H1 (cell line): ENCODE results near the gene CAT. TPM values are rescaled to one million over a fixed set of nuclear protein-coding genes. Genes with fewer than 3 reads are reported as not detected.

Experiments
- CTCF ChIA-PET: fragments of 300-600 bp; sonication (Branson Sonifier 250); formaldehyde crosslinking; loops from one replicate; lab custom pipeline; 2021; ENCODE audit not compliant: partially characterized antibody; lab: Charles Lee
- POLR2A ChIA-PET: fragments of 300-600 bp; sonication (Branson Sonifier 250); formaldehyde crosslinking; loops from one replicate; lab custom pipeline; 2021; ENCODE audit warnings: inconsistent platforms; ENCODE audit not compliant: partially characterized antibody; lab: Charles Lee
- DNase-seq, 2 experiments: peaks; one replicate each; pipeline versions ENCODE4 v3.0.0 to v3.0.0-alpha.2; 2010 to 2022; ENCODE audit warnings: low spot score in 2 of 2, low read depth in 1 of 2, mixed read lengths in 1 of 2
- FAIRE-seq: peaks from 2 replicates; lab custom pipeline; 2011; peaks lifted over from hg19 to GRCh38; lab: Jason Lieb, UNC
- H2AFZ ChIP-seq: 2 replicates; pipeline ENCODE4 v1.8.1; 2012; ENCODE audit warnings: low read length, inconsistent platforms
- H2AK5ac ChIP-seq: 2 replicates; pipeline ENCODE4 v1.6.1; 2013; ENCODE audit warnings: low read depth, low read length
- H2BK120ac ChIP-seq: replicated peaks from 2 replicates; pipeline ENCODE3; 2013; ENCODE audit warnings: low read depth, low read length, inconsistent platforms
- H2BK12ac ChIP-seq: 2 replicates; pipeline ENCODE4 v1.6.1; 2013; ENCODE audit warnings: low read depth, low read length
- H2BK15ac ChIP-seq: 2 replicates; pipeline ENCODE4 v1.6.1; 2013; ENCODE audit warnings: low read length
- H2BK20ac ChIP-seq: 2 replicates; pipeline ENCODE4 v1.6.1; 2013; ENCODE audit warnings: low read length
- H2BK5ac ChIP-seq: 2 replicates; pipeline ENCODE4 v1.6.1; 2013; ENCODE audit warnings: low read depth, low read length
- H3K14ac ChIP-seq: 2 replicates; pipeline ENCODE4 v1.6.1; 2013; ENCODE audit warnings: inconsistent platforms; ENCODE audit not compliant: insufficient read length
- H3K18ac ChIP-seq: 2 replicates; pipeline ENCODE4 v1.6.1; 2013; ENCODE audit warnings: low read length; ENCODE audit errors: extremely low read depth
- H3K23ac ChIP-seq: 2 replicates; pipeline ENCODE4 v1.6.1; 2013; ENCODE audit warnings: inconsistent platforms; ENCODE audit not compliant: insufficient read length
- H3K23me2 ChIP-seq: 2 replicates; pipeline ENCODE4 v1.6.1; 2013; ENCODE audit warnings: low read depth, low read length
- H3K27ac ChIP-seq: 2 replicates; pipeline ENCODE4 v1.6.1; 2011; ENCODE audit warnings: low read depth, low read length, inconsistent platforms
- H3K27me3 ChIP-seq, 4 experiments: replicated peaks in 1 of 4; 1 replicate in 1 of 4; 2 replicates in 3 of 4; pipeline versions ENCODE4 v1.6.1 to v1.8.1; 2011 to 2013; ENCODE audit warnings: low read length in 3 of 4, mild to moderate bottlenecking in 3 of 4, inconsistent platforms in 2 of 4, mixed read lengths in 2 of 4, moderate library complexity in 1 of 4; ENCODE audit not compliant: control insufficient read depth in 3 of 4, insufficient read depth in 3 of 4; ENCODE audit errors: extremely low read depth in 1 of 4
- H3K36me3 ChIP-seq, 4 experiments: 2 replicates each; pipeline versions ENCODE4 v1.6.1 to v1.8.1; 2011 to 2013; ENCODE audit warnings: mild to moderate bottlenecking in 4 of 4, low read length in 3 of 4, moderate library complexity in 2 of 4, control low read depth in 1 of 4, inconsistent platforms in 1 of 4; ENCODE audit not compliant: insufficient read depth in 4 of 4, control insufficient read depth in 2 of 4
- H3K4ac ChIP-seq: replicated peaks from 2 replicates; pipeline ENCODE3; 2013; ENCODE audit warnings: low read length, low read depth, mixed read lengths, inconsistent platforms; ENCODE audit not compliant: insufficient read length
- H3K4me1 ChIP-seq, 4 experiments: replicated peaks in 1 of 4; 1 replicate in 1 of 4; 2 replicates in 3 of 4; pipeline versions ENCODE4 v1.6.1 to v1.8.1; 2011 to 2013; ENCODE audit warnings: low read length in 3 of 4, inconsistent platforms in 2 of 4, mixed read lengths in 1 of 4; ENCODE audit not compliant: insufficient read depth in 4 of 4, control insufficient read depth in 3 of 4
- H3K4me2 ChIP-seq, 2 experiments: 2 replicates each; pipeline versions ENCODE4 v1.6.1 to v1.8.1; 2011 to 2013; ENCODE audit warnings: low read depth in 2 of 2, low read length in 2 of 2, control low read depth in 1 of 2, inconsistent platforms in 1 of 2, mild to moderate bottlenecking in 1 of 2; ENCODE audit not compliant: insufficient read depth in 1 of 2
- H3K4me3 ChIP-seq, 4 experiments: fragments of 200-600, 300-600 bp in 1 of 4; sonication (generic), shearing (Covaris generic), sonication (Bioruptor Twin) in 1 of 4; 2 replicates each; pipeline versions ENCODE4 v1.5.1 to v1.8.1; 2011 to 2016; ENCODE audit warnings: low read length in 4 of 4, low read depth in 3 of 4, control low read depth in 2 of 4, inconsistent platforms in 2 of 4, mild to moderate bottlenecking in 2 of 4, mixed read lengths in 1 of 4, moderate library complexity in 1 of 4; ENCODE audit not compliant: insufficient read depth in 2 of 4; ENCODE audit errors: extremely low read depth in 1 of 4
- H3K56ac ChIP-seq: replicated peaks from 2 replicates; pipeline ENCODE3; 2013; ENCODE audit warnings: low read depth, mild to moderate bottlenecking, mixed read lengths, low read length, inconsistent platforms; ENCODE audit not compliant: insufficient read length
- H3K79me1 ChIP-seq: 2 replicates; pipeline ENCODE4 v1.6.1; 2013; ENCODE audit warnings: low read depth, low read length, control low read depth
- H3K79me2 ChIP-seq, 2 experiments: 2 replicates each; pipeline versions ENCODE4 v1.6.1 to v1.8.1; 2012 to 2013; ENCODE audit warnings: low read length in 2 of 2, mild to moderate bottlenecking in 2 of 2, inconsistent platforms in 1 of 2; ENCODE audit not compliant: insufficient read depth in 2 of 2, control insufficient read depth in 1 of 2
- H3K9ac ChIP-seq, 4 experiments: replicated peaks in 1 of 4; 1 replicate in 1 of 4; 2 replicates in 3 of 4; pipeline versions ENCODE4 v1.6.1 to v1.8.1; 2011 to 2013; ENCODE audit warnings: low read depth in 3 of 4, low read length in 3 of 4, control low read depth in 2 of 4, mild to moderate bottlenecking in 2 of 4, moderate library complexity in 2 of 4, inconsistent platforms in 1 of 4; ENCODE audit errors: extremely low read depth in 1 of 4
- H3K9me3 ChIP-seq, 2 experiments: 2 replicates each; pipeline versions ENCODE4 v1.6.1 to v1.8.1; 2012 to 2013; ENCODE audit warnings: mild to moderate bottlenecking in 2 of 2, moderate library complexity in 2 of 2, control low read depth in 1 of 2, inconsistent platforms in 1 of 2, low read depth in 1 of 2, low read length in 1 of 2, mixed read lengths in 1 of 2; ENCODE audit not compliant: insufficient read depth in 2 of 2
- H4K20me1 ChIP-seq, 2 experiments: replicated peaks in 1 of 2; 2 replicates each; pipeline versions ENCODE3 to v1.8.1; 2011 to 2013; ENCODE audit warnings: inconsistent platforms in 2 of 2, low read length in 2 of 2, mild to moderate bottlenecking in 1 of 2; ENCODE audit not compliant: insufficient read depth in 2 of 2, control insufficient read depth in 1 of 2
- H4K5ac ChIP-seq: 2 replicates; pipeline ENCODE4 v1.6.1; 2013; ENCODE audit warnings: low read length, low read depth, mixed read lengths, inconsistent platforms; ENCODE audit not compliant: insufficient read length
- H4K8ac ChIP-seq: 2 replicates; pipeline ENCODE4 v1.8.0; 2013; ENCODE audit warnings: mild to moderate bottlenecking, moderate library complexity, low read length, inconsistent platforms; ENCODE audit not compliant: insufficient read depth; ENCODE audit errors: extremely low read depth
- H4K91ac ChIP-seq: replicated peaks from 2 replicates; pipeline ENCODE3; 2013; ENCODE audit warnings: low read length, mixed read lengths, inconsistent platforms; ENCODE audit not compliant: insufficient read length
- CHD2 ChIP-seq: IDR thresholded peaks from 2 replicates; pipeline ENCODE4 v1.6.1; 2012; ENCODE audit warnings: low read length, improper control_type of control experiment
- JUND ChIP-seq: IDR thresholded peaks from 2 replicates; pipeline ENCODE4 v1.6.1; 2011; ENCODE audit warnings: mild to moderate bottlenecking, improper control_type of control experiment, low read length
- NANOG ChIP-seq: IDR thresholded peaks from 2 replicates; pipeline ENCODE4 v1.6.1; 2011; ENCODE audit warnings: low read length, low read depth, mild to moderate bottlenecking, inconsistent platforms; ENCODE audit not compliant: insufficient read depth, poor library complexity, severe bottlenecking
- SIX5 ChIP-seq: IDR thresholded peaks from 2 replicates; pipeline ENCODE4 v1.6.1; 2011; ENCODE audit warnings: mild to moderate bottlenecking, low read depth, low read length
- YY1 ChIP-seq: IDR thresholded peaks from 2 replicates; pipeline ENCODE4 v1.6.1; 2011; ENCODE audit warnings: low read depth, mild to moderate bottlenecking, low read length
- WGBS, 2 experiments: shearing (Covaris generic) in 1 of 2; methylation state at CpG; one replicate each; pipeline versions ENCODE4 v1.1.6 to v1.1.7; 2013 to 2015; ENCODE audit warnings: low lambda C conversion rate in 2 of 2, mixed read lengths in 2 of 2, inconsistent platforms in 1 of 2, low coverage in 1 of 2, missing lambda C conversion rate in 1 of 2; ENCODE audit not compliant: insufficient replicate concordance in 2 of 2, insufficient coverage in 1 of 2, insufficient read length in 1 of 2; ENCODE audit errors: extremely low coverage in 1 of 2, missing lambda C conversion rate in 1 of 2; 5-methylcytosine and 5-hydroxymethylcytosine counted together
- polyA plus RNA-seq, 7 experiments: library from polyadenylated mRNA; depleted of rRNA in 3 of 7; stranded (reverse) in 5 of 7; unstranded in 2 of 7; fragments of >200 nt in 5 of 7; fragments of 200-250 nt in 2 of 7; gene quantifications; 1 replicate in 5 of 7; 2 replicates in 1 of 7; 4 replicates in 1 of 7; pipeline versions ENCODE4 v1.2.1 to v1.2.3, GENCODE V29; 2011 to 2013; ENCODE audit warnings: missing spikeins in 2 of 7, mixed read lengths in 2 of 7
- total RNA-seq: library from RNA; stranded (reverse); fragmentation: NEBNext Ultra II Directional; extraction: Animal tissue kit (Norgen Biotek cat#: 25700); gene quantifications from 2 replicates; pipeline ENCODE4 v1.2.1, GENCODE V29; 2021

Gene CAT
- total and polyA plus RNA-seq, 2 of the 8 experiments (the other 6 are each of a cell fraction or from before 2014, with no cell fraction given) = 9.6 to 15.0 TPM

- Histone ChIP-seq H4K8ac (no peak overlapping the region), H4K91ac (no peak overlapping the region), H3K23me2 (no peaks in the 10 kb centered on the region), H3K4me1 (no peaks in the 10 kb centered on the region), H3K4me2 (no peak overlapping the region), H3K14ac (no peak overlapping the region), H3K27me3 (no peaks in the 10 kb centered on the region), H3K4me3 (no peak overlapping the region), H2AK5ac (no peak overlapping the region), H3K23ac (no peak overlapping the region), H3K27ac (no peak overlapping the region), H2BK15ac (no peak overlapping the region), H4K20me1 (no peaks in the 10 kb centered on the region), H3K36me3 (no peaks in the 10 kb centered on the region; a peak in 2 of 8 replicates), H2BK120ac (no peak overlapping the region), H2BK12ac (no peak overlapping the region), H2BK5ac (no peak overlapping the region), H3K9ac (no peak overlapping the region), H3K56ac (no peak overlapping the region), H3K4ac (no peak overlapping the region), H3K79me1 (no peaks in the 10 kb centered on the region), H3K79me2 (no peaks in the 10 kb centered on the region; a peak in 1 of 4 replicates), H4K5ac (no peak overlapping the region), H3K9me3 (no peaks in the 10 kb centered on the region), H2AFZ (no peak overlapping the region), H3K18ac (no peak overlapping the region), H2BK20ac (no peak overlapping the region)
- TF ChIP-seq JUND (no peak), NANOG (no peak), SIX5 (no peak), CHD2 (no peak), YY1 (no peak)
- FAIRE-seq = no peak
- ChIA-PET POLR2A (no interaction called here), CTCF (interaction anchor here (0.6 to 1.1 kb wide), 4 partner anchors 21 to 82 kb away, joined by 3 read pairs; no protein-coding TSS in a partner anchor)
- DNase-seq = no peak
- WGBS, 2 experiments = 84% methylated on average over 11 of the region's 11 CpGs; no CpG with 5 or more reads in 1 of the 2 experiments
Observed at GRCh38 chr11:34448223-34448994, 9.7 kb downstream of the CAT start.
